Endothelial cell of umbilical vein (primary cell): ENCODE results near the gene MAST1. TPM values are rescaled to one million over a fixed set of nuclear protein-coding genes. Genes with fewer than 3 reads are reported as not detected.

Experiments
- BruUV-seq: library from RNA; stranded (reverse); fragments of 400-500 nt; replicated peaks from 2 replicates; lab custom pipeline; 2021; lab: Mats Ljungman, UMichigan
- CTCF ChIA-PET: fragments of 300-600, 350-600 bp; sonication (Branson Sonifier 250); formaldehyde crosslinking; loops from one replicate; lab custom pipeline; 2021; ENCODE audit warnings: antibody characterized with exemption, inconsistent platforms; lab: Charles Lee
- POLR2A ChIA-PET: fragments of 300-600, 350-600 bp; sonication (Branson Sonifier 250); formaldehyde crosslinking; loops from one replicate; lab custom pipeline; 2021; ENCODE audit warnings: antibody characterized with exemption, inconsistent platforms; lab: Charles Lee
- DNase-seq: peaks from one replicate; pipeline ENCODE4 v3.0.0-alpha.2; 2011; ENCODE audit warnings: low read depth, low spot score
- FAIRE-seq: peaks from 2 replicates; lab custom pipeline; 2011; peaks lifted over from hg19 to GRCh38; lab: Jason Lieb, UNC
- H2AFZ ChIP-seq: 2 replicates; pipeline ENCODE4 v1.6.0; 2012; ENCODE audit warnings: low read depth, low read length, control low read depth, inconsistent platforms
- H3K27ac ChIP-seq: 2 replicates; pipeline ENCODE4 v1.5.1; 2011; ENCODE audit warnings: low read depth, mild to moderate bottlenecking, control low read depth, low read length, moderate library complexity; ENCODE audit not compliant: insufficient read depth
- H3K27me3 ChIP-seq, 2 experiments: 2 replicates each; pipeline versions ENCODE4 v1.6.0 to v1.6.1; 2011; ENCODE audit warnings: low read length in 2 of 2, mixed read lengths in 1 of 2; ENCODE audit not compliant: control insufficient read depth in 2 of 2, insufficient read depth in 2 of 2
- H3K36me3 ChIP-seq, 2 experiments: 2 replicates in 1 of 2; 3 replicates in 1 of 2; pipeline ENCODE4 v1.5.1; 2011; ENCODE audit warnings: low read length in 2 of 2, mild to moderate bottlenecking in 1 of 2, moderate library complexity in 1 of 2; ENCODE audit not compliant: control insufficient read depth in 2 of 2, insufficient read depth in 2 of 2; ENCODE audit errors: extremely low read depth in 1 of 2
- H3K4me1 ChIP-seq: 3 replicates; pipeline ENCODE4 v1.5.1; 2011; ENCODE audit warnings: mild to moderate bottlenecking, low read length; ENCODE audit not compliant: control insufficient read depth, insufficient read depth; ENCODE audit errors: extremely low read depth
- H3K4me2 ChIP-seq: 2 replicates; pipeline ENCODE4 v1.6.1; 2011; ENCODE audit warnings: low read length, control low read depth, mixed read lengths; ENCODE audit not compliant: insufficient read depth
- H3K4me3 ChIP-seq, 3 experiments: fragments of 200-600 bp in 1 of 3; sonication (generic), shearing (Covaris generic) in 1 of 3; replicated peaks in 1 of 3; 2 replicates each; pipeline ENCODE4 v1.5.1; 2011 to 2016; ENCODE audit warnings: control low read depth in 3 of 3, low read length in 3 of 3, mild to moderate bottlenecking in 2 of 3, inconsistent platforms in 1 of 3, low read depth in 1 of 3, moderate library complexity in 1 of 3; ENCODE audit not compliant: insufficient read depth in 1 of 3
- H3K79me2 ChIP-seq: 2 replicates; pipeline ENCODE4 v1.6.0; 2012; ENCODE audit warnings: low read length, inconsistent platforms; ENCODE audit not compliant: control insufficient read depth, insufficient read depth
- H3K9ac ChIP-seq: replicated peaks from 2 replicates; pipeline ENCODE3; 2011; ENCODE audit warnings: low read length, control low read depth; ENCODE audit not compliant: insufficient read depth; ENCODE audit errors: extremely low read depth
- H3K9me1 ChIP-seq: replicated peaks from 3 replicates; pipeline ENCODE4 v1.6.0; 2011; ENCODE audit warnings: mild to moderate bottlenecking, low read length; ENCODE audit not compliant: control insufficient read depth, insufficient read depth; ENCODE audit errors: extremely low read depth
- H3K9me3 ChIP-seq: replicated peaks from 2 replicates; pipeline ENCODE4 v1.5.1; 2012; ENCODE audit warnings: low read length, inconsistent platforms; ENCODE audit not compliant: control insufficient read depth, insufficient read depth
- H4K20me1 ChIP-seq: replicated peaks from 2 replicates; pipeline ENCODE3; 2011; ENCODE audit warnings: mild to moderate bottlenecking, low read length; ENCODE audit not compliant: control insufficient read depth, insufficient read depth; ENCODE audit errors: extremely low read depth
- CTCF ChIP-seq, 2 donors: IDR thresholded peaks; 1 replicate in 1 of 2; 2 replicates in 1 of 2; pipeline ENCODE4 v1.5.1; 2011; ENCODE audit warnings: low read length in 2 of 2, mild to moderate bottlenecking in 2 of 2, moderate library complexity in 2 of 2, control low read depth in 1 of 2, inconsistent platforms in 1 of 2, low read depth in 1 of 2; ENCODE audit not compliant: insufficient read depth in 1 of 2; ENCODE audit errors: extremely low read depth in 1 of 2
- EZH2 ChIP-seq: IDR thresholded peaks from 2 replicates; pipeline ENCODE4 v1.6.1; 2012; ENCODE audit warnings: borderline replicate concordance, low read depth, mild to moderate bottlenecking, moderate library complexity, low read length, inconsistent platforms; ENCODE audit not compliant: severe bottlenecking
- FOS ChIP-seq: IDR thresholded peaks from 2 replicates; pipeline ENCODE4 v1.6.1; 2011; ENCODE audit warnings: mild to moderate bottlenecking, low read length, moderate library complexity, borderline replicate concordance; ENCODE audit not compliant: insufficient read depth
- GATA2 ChIP-seq: IDR thresholded peaks from 2 replicates; pipeline ENCODE4 v1.7.0; 2011; ENCODE audit warnings: low read depth, mild to moderate bottlenecking, moderate library complexity, mixed read lengths, low read length; ENCODE audit not compliant: insufficient read length, insufficient read depth
- JUN ChIP-seq: IDR thresholded peaks from 2 replicates; pipeline ENCODE4 v1.6.1; 2011; ENCODE audit warnings: borderline replicate concordance, low read depth; ENCODE audit not compliant: insufficient read length, insufficient read depth
- MAX ChIP-seq: IDR thresholded peaks from 2 replicates; pipeline ENCODE4 v1.6.1; 2011; ENCODE audit not compliant: insufficient read depth, insufficient read length
- MYC ChIP-seq: IDR thresholded peaks from one replicate; pipeline ENCODE4 v1.6.1; 2011; ENCODE audit warnings: mild to moderate bottlenecking, low read depth, low read length
- POLR2A ChIP-seq: IDR thresholded peaks from 2 replicates; pipeline ENCODE4 v1.6.1; 2012; ENCODE audit warnings: low read depth, mild to moderate bottlenecking, control low read depth, low read length
- POLR2AphosphoS5 ChIP-seq: IDR thresholded peaks from 2 replicates; pipeline ENCODE4 v1.6.1; 2012; ENCODE audit warnings: low read depth, mild to moderate bottlenecking, control low read depth, low read length, moderate library complexity; ENCODE audit not compliant: insufficient read depth
- dilution Hi-C: fragments of 300-500 bp; cut with MboI; formaldehyde crosslinking; loops from one replicate; pipeline ENCODE4 v1.15.0; 2019; ENCODE audit warnings: low sequenced_read_pairs; ENCODE audit not compliant: extremely low pct_ligation_motif_present
- intact Hi-C: fragments of 100-400 bp; cut with micrococcal nuclease; formaldehyde crosslinking; loops from one replicate; pipeline ENCODE4 v1.10.0; 2022
- polyA plus RNA-seq, 4 experiments: library from polyadenylated mRNA; depleted of rRNA in 3 of 4; stranded (reverse) in 3 of 4; unstranded in 1 of 4; fragments of >200 nt; gene quantifications; 2 replicates each; pipeline versions ENCODE4 v1.2.1 to v1.2.3, GENCODE V29; 2011 to 2012; ENCODE audit warnings: missing spikeins in 1 of 4
- total RNA-seq: library from RNA; stranded (reverse); gene quantifications from 2 replicates; pipeline ENCODE4 v1.2.3, GENCODE V29; 2021

Gene MAST1
- total and polyA plus RNA-seq, 2 donors (not counting 3 experiments of a cell fraction or from before 2014, with no cell fraction given) = 0.13 to 0.46 TPM

- H3K79me2 ChIP-seq = peaks cover 14% of the 10 kb centered on the region
- TF ChIP-seq GATA2 (no peak), CTCF (IDR thresholded peaks at IDR 0.05; ENCODE audit: extremely low read depth in 1 of 2, insufficient read depth in 1 of 2, low read depth in 1 of 2, low read length in 2 of 2) (no peak), POLR2A (no peak), MAX (no peak), MYC (no peak), JUN (no peak), EZH2 (no peak), POLR2AphosphoS5 (no peak), FOS (no peak)
- no peaks in the 10 kb centered on the region for H3K27me3 ChIP-seq
- BruUV-seq = no TSS peak
- intact Hi-C loops (loop anchor here (2.0 kb wide), 1 partner anchor 47 kb away; no protein-coding TSS in a partner anchor), dilution Hi-C loops (no loop called here)
- H3K4me3 ChIP-seq = no peak overlapping the region
- DNase-seq = no peak
- no peak overlapping the region for H2AFZ ChIP-seq
- ChIA-PET CTCF (interaction anchor here (4.1 to 13.8 kb wide), 3 partner anchors 23 to 47 kb away, joined by 30 to 524 read pairs (median 387); partner anchors contain the start of gene HOOK2), POLR2A (interaction anchor here (1.4 kb wide), 1 partner anchor 8 kb away, joined by 5 read pairs; the partner anchor contains the start of gene JUNB)
- no peak overlapping the region for H3K27ac ChIP-seq
- no peaks in the 10 kb centered on the region for H3K9me1 ChIP-seq
- no peak for FAIRE-seq
- H4K20me1 ChIP-seq = no peaks in the 10 kb centered on the region
- no peaks in the 10 kb centered on the region for H3K9me3 ChIP-seq
- H3K4me1 ChIP-seq = peaks cover 13% of the 10 kb centered on the region
- no peak overlapping the region for H3K9ac ChIP-seq
- peak overlapping the region; percentile 68 for H3K4me2 ChIP-seq
- H3K36me3 ChIP-seq = peaks cover 0 to 12% of the 10 kb centered on the region in 2 experiments
Observed at GRCh38 chr19:12799742-12800465, 38.4 kb upstream of the MAST1 start.
